ENCODE measurements around the gene NLN.
"Not testable (repeated sequence)": the region's sequence is repeated elsewhere in the genome, so short reads cannot be mapped to it uniquely, and the experiment has no call there.

Gene NLN

GRCh38 chr5:65721720-65722574 is at the start of gene NLN, which contains the start of gene SGTB:
Gene NLN (plus strand): TSS chr5:65722205. CDS start chr5:65722374, 169 bp downstream.
Gene SGTB (minus strand): TSS chr5:65722109. CDS start chr5:65720807, 1,302 bp downstream.
- no peak for DNase-seq

GRCh38 chr5:65672796-65673195 is 49.2 kb upstream of the NLN start:
- DNase-seq: no peak

- no peak for DNase-seq
Measured at GRCh38 chr5:65674749-65675148, 47.3 kb upstream of the NLN start.

GRCh38 chr5:65676056-65676455 is 45.9 kb upstream of the NLN start:
- not testable (repeated sequence) for DNase-seq

- no peak for DNase-seq
Measured at GRCh38 chr5:65682148-65682547, 39.9 kb upstream of the NLN start.

- DNase-seq: no peak
Measured at GRCh38 chr5:65693121-65693520, 28.9 kb upstream of the NLN start.

GRCh38 chr5:65695162-65695755 is 26.7 kb upstream of the NLN start:
- DNase-seq: no peak

- no peak for DNase-seq
Measured at GRCh38 chr5:65695896-65696295, 26.1 kb upstream of the NLN start.

GRCh38 chr5:65696892-65697291 is 25.1 kb upstream of the NLN start:
- DNase-seq: no peak

- no peak for DNase-seq
Measured at GRCh38 chr5:65699338-65699737, 22.7 kb upstream of the NLN start.

GRCh38 chr5:65702036-65702435 is 20.0 kb upstream of the NLN start:
- no peak for DNase-seq

GRCh38 chr5:65704621-65705239 is 17.3 kb upstream of the NLN start:
- no peak for DNase-seq

GRCh38 chr5:65707663-65708062 is 14.3 kb upstream of the NLN start:
- DNase-seq: no peak

GRCh38 chr5:65708145-65708544 is 13.9 kb upstream of the NLN start:
- no peak for DNase-seq

GRCh38 chr5:65718576-65719310 is 3.3 kb upstream of the NLN start:
- no peak for DNase-seq

- no peak for DNase-seq
Measured at GRCh38 chr5:65721050-65721719, 820 bp upstream of the NLN start.

- no peak for DNase-seq
Measured at GRCh38 chr5:65722575-65723403, 784 bp downstream of the NLN start.

- no peak for DNase-seq
Measured at GRCh38 chr5:65727491-65728156, 5.6 kb downstream of the NLN start.

GRCh38 chr5:65728218-65728617 is 6.2 kb downstream of the NLN start:
- no peak for DNase-seq

GRCh38 chr5:65730910-65731309 is 8.9 kb downstream of the NLN start:
- no peak for DNase-seq

GRCh38 chr5:65732046-65732445 is 10.0 kb downstream of the NLN start:
- not testable (repeated sequence) for DNase-seq
